Measurements from ENCODE around the gene OLIG2.
A peak's percentile ranks its signal among the peaks of the same experiment; 100 is the strongest.

The OLIG2 gene

DNA sequence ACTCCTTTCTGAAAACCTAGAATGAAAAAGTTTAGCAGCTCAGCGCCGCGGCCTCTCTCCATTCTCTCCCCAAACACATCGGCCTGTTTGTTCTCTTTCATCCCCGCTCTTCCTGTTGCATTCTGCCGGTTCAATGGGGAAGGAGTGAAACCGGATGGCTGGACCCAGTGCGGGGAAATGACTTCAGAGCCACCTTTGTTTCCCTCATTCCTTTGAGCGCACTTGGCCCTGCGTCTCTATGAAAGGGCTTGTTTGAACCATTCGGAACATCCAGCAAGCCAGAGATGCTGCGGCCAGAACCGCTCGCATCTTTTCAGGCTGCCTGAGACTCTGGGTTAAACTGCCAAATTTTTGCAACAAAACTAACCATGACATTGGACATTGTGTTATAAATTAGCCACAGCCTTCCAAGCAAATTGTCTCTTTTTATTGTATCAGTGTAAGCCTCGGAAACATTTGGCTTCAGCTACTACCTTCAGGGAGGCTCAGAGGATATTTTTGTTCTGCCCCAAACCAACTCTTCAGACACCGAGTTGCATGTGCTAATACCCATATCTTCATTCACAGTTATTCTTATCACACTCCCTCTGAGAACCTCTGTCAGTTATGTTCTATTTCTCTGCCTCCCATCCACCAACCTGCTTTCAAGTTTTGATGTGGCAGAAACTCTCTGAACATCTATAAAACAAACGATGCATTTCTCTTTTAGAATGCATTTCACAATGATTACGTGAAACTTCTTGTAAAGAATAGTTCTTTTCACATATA is 39.1 kb downstream of the OLIG2 start:
- Histone ChIP-seq H3K27me3 (ENCODE audit: insufficient read depth, low read length, poor library complexity, severe bottlenecking) (no peaks in the 10 kb centered on the region), H3K4me3 (ENCODE audit: low read length, poor library complexity, severe bottlenecking) (no peak overlapping the region), H3K9me2 (replicated peaks; ENCODE audit: low read depth, low read length) (no peaks in the 10 kb centered on the region), H3K4me1 (ENCODE audit: insufficient read depth, low read length, poor library complexity, severe bottlenecking) (peaks cover 77% of the 10 kb centered on the region), H3K4me2 (ENCODE audit: low read depth, low read length, poor library complexity, severe bottlenecking) (peak overlapping the region; percentile 42), H2AFZ (ENCODE audit: low read length) (peak overlapping the region; percentile 49; the same call in 1 of the 2 replicates), H3K36me3 (ENCODE audit: insufficient read depth, low read length) (no peaks in the 10 kb centered on the region), H3K9ac (ENCODE audit: low read depth, low read length, poor library complexity, severe bottlenecking) (peak overlapping the region; percentile 13), H3F3A (ENCODE audit: low read depth) (peaks cover 7% of the 10 kb centered on the region; the same call in 1 of the 2 replicates), H3K79me2 (ENCODE audit: insufficient read depth, low read length) (no peaks in the 10 kb centered on the region), H3K9me3 (ENCODE audit: insufficient read depth, low read depth, low read length) (no peaks in the 10 kb centered on the region), H4K20me1 (ENCODE audit: insufficient read depth, low read length, poor library complexity, severe bottlenecking) (no peaks in the 10 kb centered on the region)
- TF ChIP-seq, protein P1, sequence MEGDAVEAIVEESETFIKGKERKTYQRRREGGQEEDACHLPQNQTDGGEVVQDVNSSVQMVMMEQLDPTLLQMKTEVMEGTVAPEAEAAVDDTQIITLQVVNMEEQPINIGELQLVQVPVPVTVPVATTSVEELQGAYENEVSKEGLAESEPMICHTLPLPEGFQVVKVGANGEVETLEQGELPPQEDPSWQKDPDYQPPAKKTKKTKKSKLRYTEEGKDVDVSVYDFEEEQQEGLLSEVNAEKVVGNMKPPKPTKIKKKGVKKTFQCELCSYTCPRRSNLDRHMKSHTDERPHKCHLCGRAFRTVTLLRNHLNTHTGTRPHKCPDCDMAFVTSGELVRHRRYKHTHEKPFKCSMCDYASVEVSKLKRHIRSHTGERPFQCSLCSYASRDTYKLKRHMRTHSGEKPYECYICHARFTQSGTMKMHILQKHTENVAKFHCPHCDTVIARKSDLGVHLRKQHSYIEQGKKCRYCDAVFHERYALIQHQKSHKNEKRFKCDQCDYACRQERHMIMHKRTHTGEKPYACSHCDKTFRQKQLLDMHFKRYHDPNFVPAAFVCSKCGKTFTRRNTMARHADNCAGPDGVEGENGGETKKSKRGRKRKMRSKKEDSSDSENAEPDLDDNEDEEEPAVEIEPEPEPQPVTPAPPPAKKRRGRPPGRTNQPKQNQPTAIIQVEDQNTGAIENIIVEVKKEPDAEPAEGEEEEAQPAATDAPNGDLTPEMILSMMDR (conservative IDR thresholded peaks at IDR 0.05; ENCODE audit: low read length), result no peak
- TF ChIP-seq EZH2phosphoT487 (IDR thresholded peaks at IDR 0.05; ENCODE audit: borderline replicate concordance), result no peak

DNA sequence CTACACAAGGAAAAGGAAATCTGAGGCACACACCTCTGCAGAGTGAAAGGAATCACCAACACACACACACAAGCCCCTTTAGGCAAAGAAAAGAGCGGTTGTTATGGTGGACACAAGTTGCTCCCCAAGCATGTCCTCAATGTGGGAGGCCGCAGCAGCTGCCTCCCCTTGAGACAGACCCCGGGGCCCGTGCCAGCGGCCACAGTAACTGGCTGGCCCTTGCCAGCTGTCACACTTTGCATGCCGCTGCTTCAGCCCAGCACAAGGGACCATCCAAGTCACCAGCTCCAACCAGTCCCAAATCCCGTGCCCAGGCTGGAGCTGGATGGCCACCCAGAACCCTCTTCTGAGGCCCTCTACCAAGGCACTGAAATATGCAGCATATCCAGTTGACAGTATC is 41.3 kb downstream of the OLIG2 start:
- TF ChIP-seq, protein P1 (conservative IDR thresholded peaks at IDR 0.05; ENCODE audit: low read length), result no peak
- TF ChIP-seq EZH2phosphoT487 (IDR thresholded peaks at IDR 0.05; ENCODE audit: borderline replicate concordance), result no peak
- no peaks in the 10 kb centered on the region for H3K27me3 ChIP-seq (ENCODE audit: insufficient read depth, low read length, poor library complexity, severe bottlenecking)
- no peaks in the 10 kb centered on the region for H3K36me3 ChIP-seq (ENCODE audit: insufficient read depth, low read length)
- H4K20me1 ChIP-seq (ENCODE audit: insufficient read depth, low read length, poor library complexity, severe bottlenecking), result no peaks in the 10 kb centered on the region
- peak overlapping the region; percentile 8 for H3K4me3 ChIP-seq (ENCODE audit: low read length, poor library complexity, severe bottlenecking)
- peaks cover 4% of the 10 kb centered on the region; the same call in 1 of the 2 replicates for H3F3A ChIP-seq (ENCODE audit: low read depth)
- no peaks in the 10 kb centered on the region for H3K79me2 ChIP-seq (ENCODE audit: insufficient read depth, low read length)
- H2AFZ ChIP-seq (ENCODE audit: low read length), result no peak overlapping the region
- peak overlapping the region; percentile 61 for H3K4me2 ChIP-seq (ENCODE audit: low read depth, low read length, poor library complexity, severe bottlenecking)
- H3K9ac ChIP-seq (ENCODE audit: low read depth, low read length, poor library complexity, severe bottlenecking), result peak overlapping the region; percentile 56
- H3K9me3 ChIP-seq (ENCODE audit: insufficient read depth, low read depth, low read length), result no peaks in the 10 kb centered on the region
- H3K9me2 ChIP-seq (replicated peaks; ENCODE audit: low read depth, low read length), result no peaks in the 10 kb centered on the region
- H3K4me1 ChIP-seq (ENCODE audit: insufficient read depth, low read length, poor library complexity, severe bottlenecking), result peaks cover 65% of the 10 kb centered on the region

DNA sequence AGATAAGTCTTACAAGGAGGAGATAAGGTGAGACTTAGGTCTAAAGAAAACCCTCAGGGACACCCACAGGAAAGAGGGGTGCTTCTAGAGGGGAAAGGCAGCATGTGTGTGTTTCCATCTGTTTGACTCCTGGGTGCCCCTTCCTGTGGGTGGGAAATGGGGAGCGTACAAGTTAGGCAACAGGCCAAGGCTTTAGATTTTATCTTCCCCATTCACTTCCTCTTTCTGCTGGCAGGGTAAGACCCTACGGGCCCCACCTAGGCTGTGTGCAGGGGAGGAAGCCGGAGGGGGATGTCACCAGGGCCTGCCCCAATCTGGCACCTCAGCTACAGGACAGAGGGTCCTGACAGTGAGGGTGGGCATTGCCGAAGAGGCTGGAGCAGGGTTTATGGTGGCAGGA is 41.7 kb downstream of the OLIG2 start:
- H3F3A ChIP-seq (ENCODE audit: low read depth), result peaks cover 4% of the 10 kb centered on the region; the same call in 1 of the 2 replicates
- H3K9ac ChIP-seq (ENCODE audit: low read depth, low read length, poor library complexity, severe bottlenecking), result peak overlapping the region; percentile 56
- peak overlapping the region; percentile 8 for H3K4me3 ChIP-seq (ENCODE audit: low read length, poor library complexity, severe bottlenecking)
- no peaks in the 10 kb centered on the region for H3K9me2 ChIP-seq (replicated peaks; ENCODE audit: low read depth, low read length)
- no peak overlapping the region for H2AFZ ChIP-seq (ENCODE audit: low read length)
- H3K4me2 ChIP-seq (ENCODE audit: low read depth, low read length, poor library complexity, severe bottlenecking), result peak overlapping the region; percentile 61
- H3K36me3 ChIP-seq (ENCODE audit: insufficient read depth, low read length), result no peaks in the 10 kb centered on the region
- no peaks in the 10 kb centered on the region for H3K27me3 ChIP-seq (ENCODE audit: insufficient read depth, low read length, poor library complexity, severe bottlenecking)
- H3K9me3 ChIP-seq (ENCODE audit: insufficient read depth, low read depth, low read length), result no peaks in the 10 kb centered on the region
- no peak for TF ChIP-seq EZH2phosphoT487 (IDR thresholded peaks at IDR 0.05; ENCODE audit: borderline replicate concordance)
- H3K4me1 ChIP-seq (ENCODE audit: insufficient read depth, low read length, poor library complexity, severe bottlenecking), result peaks cover 64% of the 10 kb centered on the region
- H4K20me1 ChIP-seq (ENCODE audit: insufficient read depth, low read length, poor library complexity, severe bottlenecking), result no peaks in the 10 kb centered on the region
- H3K79me2 ChIP-seq (ENCODE audit: insufficient read depth, low read length), result no peaks in the 10 kb centered on the region
